GM19193 (cell line): Measurements from ENCODE around the gene METAP1.

Experiments
- POLR2A ChIP-seq: IDR thresholded peaks from 4 replicates; pipeline ENCODE4 v1.6.1; 2011; ENCODE audit not compliant: insufficient read depth, insufficient read length; ENCODE audit errors: extremely low read depth

METAP1 gene

GRCh38 chr4:98994474-98995182 lies 893 bp upstream of the METAP1 start:
- no peak for TF ChIP-seq POLR2A

- TF ChIP-seq POLR2A = no peak
Observed at GRCh38 chr4:98996056-98996764, 689 bp downstream of the METAP1 start.

GRCh38 chr4:98996765-98997068 lies 1.2 kb downstream of the METAP1 start:
- TF ChIP-seq POLR2A = no peak

GRCh38 chr4:98997166-98997565 lies 1.6 kb downstream of the METAP1 start:
- no peak for TF ChIP-seq POLR2A

GRCh38 chr4:98998551-98998950 lies 3.0 kb downstream of the METAP1 start:
- TF ChIP-seq POLR2A = no peak

- TF ChIP-seq POLR2A = no peak
Observed at GRCh38 chr4:99002279-99002678, 6.8 kb downstream of the METAP1 start.

- TF ChIP-seq POLR2A = no peak
Observed at GRCh38 chr4:99008051-99008450, 12.5 kb downstream of the METAP1 start.

GRCh38 chr4:99011910-99012309 lies 16.4 kb downstream of the METAP1 start:
- no peak for TF ChIP-seq POLR2A

- no peak for TF ChIP-seq POLR2A
Observed at GRCh38 chr4:99013402-99013843, 17.9 kb downstream of the METAP1 start.

- TF ChIP-seq POLR2A = no peak
Observed at GRCh38 chr4:99013884-99014523, 18.5 kb downstream of the METAP1 start.

GRCh38 chr4:99021386-99021785 lies 25.9 kb downstream of the METAP1 start:
- no peak for TF ChIP-seq POLR2A

GRCh38 chr4:99022566-99022965 lies 27.0 kb downstream of the METAP1 start:
- TF ChIP-seq POLR2A = no peak

GRCh38 chr4:99024481-99025275 lies 29.2 kb downstream of the METAP1 start:
- TF ChIP-seq POLR2A = no peak

GRCh38 chr4:99025506-99025905 lies 30.0 kb downstream of the METAP1 start:
- no peak for TF ChIP-seq POLR2A

- TF ChIP-seq POLR2A = no peak
Observed at GRCh38 chr4:99027304-99027703, 31.8 kb downstream of the METAP1 start.
